Fibroblast of mammary gland (primary cell): ENCODE results near the gene CDIP1.

Experiments used
- DNase-seq: peaks from one replicate; pipeline ENCODE4 v3.0.0-alpha.2; 2010; ENCODE audit warnings: low read depth
- H3K4me3 ChIP-seq: 2 replicates; pipeline ENCODE4 v1.5.1; 2011; ENCODE audit warnings: low read depth, mild to moderate bottlenecking, low read length, moderate library complexity; ENCODE audit not compliant: control insufficient read depth
- TF ChIP-seq, protein P1 (sequence below): conservative IDR thresholded peaks from 2 replicates; pipeline ENCODE4 v1.5.1; 2011; ENCODE audit warnings: low read depth, low read length, inconsistent platforms; ENCODE audit not compliant: control insufficient read depth, insufficient read depth

The CDIP1 gene

DNA sequence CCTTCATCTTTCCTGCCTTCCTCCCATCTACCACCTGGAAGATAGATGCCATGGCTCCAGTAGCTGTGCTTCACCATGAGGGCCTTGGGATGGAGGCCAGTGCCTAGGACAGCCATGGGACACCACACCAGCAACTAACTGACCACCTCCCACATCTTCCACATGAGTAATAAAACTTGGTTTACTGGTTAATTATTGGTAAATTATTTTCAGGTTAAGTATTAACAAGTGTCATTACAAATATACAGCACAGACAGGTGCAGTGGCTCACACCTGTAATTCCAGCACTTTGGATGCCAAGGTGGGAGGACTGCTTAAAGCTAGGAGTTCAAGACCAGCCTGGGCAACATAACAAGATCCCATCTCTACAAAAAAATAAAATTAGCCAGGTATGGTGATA lies 14.0 kb downstream of the CDIP1 start:
- no peak for DNase-seq
- H3K4me3 ChIP-seq, result no peak overlapping the region
- TF ChIP-seq, protein P1, sequence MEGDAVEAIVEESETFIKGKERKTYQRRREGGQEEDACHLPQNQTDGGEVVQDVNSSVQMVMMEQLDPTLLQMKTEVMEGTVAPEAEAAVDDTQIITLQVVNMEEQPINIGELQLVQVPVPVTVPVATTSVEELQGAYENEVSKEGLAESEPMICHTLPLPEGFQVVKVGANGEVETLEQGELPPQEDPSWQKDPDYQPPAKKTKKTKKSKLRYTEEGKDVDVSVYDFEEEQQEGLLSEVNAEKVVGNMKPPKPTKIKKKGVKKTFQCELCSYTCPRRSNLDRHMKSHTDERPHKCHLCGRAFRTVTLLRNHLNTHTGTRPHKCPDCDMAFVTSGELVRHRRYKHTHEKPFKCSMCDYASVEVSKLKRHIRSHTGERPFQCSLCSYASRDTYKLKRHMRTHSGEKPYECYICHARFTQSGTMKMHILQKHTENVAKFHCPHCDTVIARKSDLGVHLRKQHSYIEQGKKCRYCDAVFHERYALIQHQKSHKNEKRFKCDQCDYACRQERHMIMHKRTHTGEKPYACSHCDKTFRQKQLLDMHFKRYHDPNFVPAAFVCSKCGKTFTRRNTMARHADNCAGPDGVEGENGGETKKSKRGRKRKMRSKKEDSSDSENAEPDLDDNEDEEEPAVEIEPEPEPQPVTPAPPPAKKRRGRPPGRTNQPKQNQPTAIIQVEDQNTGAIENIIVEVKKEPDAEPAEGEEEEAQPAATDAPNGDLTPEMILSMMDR, result no peak

DNA sequence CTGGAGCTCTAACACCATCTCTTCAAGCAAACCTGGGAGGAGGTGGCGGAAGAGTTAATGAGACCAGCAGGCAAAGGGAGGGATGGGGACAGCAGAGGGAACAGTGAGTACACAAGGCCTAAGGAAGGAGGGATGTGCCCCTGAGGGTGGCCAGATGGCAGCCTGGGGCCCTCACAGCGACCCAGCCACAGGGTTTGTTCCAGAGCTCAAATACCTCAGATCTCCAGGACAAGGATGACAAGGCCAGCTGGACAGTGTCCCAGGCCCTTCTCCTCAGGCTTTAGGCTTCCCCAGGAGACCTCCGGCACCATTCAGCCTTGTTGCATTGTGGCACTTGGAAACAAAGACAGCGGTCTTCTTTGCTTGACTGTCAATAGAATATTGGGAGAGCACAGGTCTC lies 14.9 kb downstream of the CDIP1 start:
- H3K4me3 ChIP-seq, result no peak overlapping the region
- TF ChIP-seq, protein P1, result no peak
- DNase-seq, result no peak

DNA sequence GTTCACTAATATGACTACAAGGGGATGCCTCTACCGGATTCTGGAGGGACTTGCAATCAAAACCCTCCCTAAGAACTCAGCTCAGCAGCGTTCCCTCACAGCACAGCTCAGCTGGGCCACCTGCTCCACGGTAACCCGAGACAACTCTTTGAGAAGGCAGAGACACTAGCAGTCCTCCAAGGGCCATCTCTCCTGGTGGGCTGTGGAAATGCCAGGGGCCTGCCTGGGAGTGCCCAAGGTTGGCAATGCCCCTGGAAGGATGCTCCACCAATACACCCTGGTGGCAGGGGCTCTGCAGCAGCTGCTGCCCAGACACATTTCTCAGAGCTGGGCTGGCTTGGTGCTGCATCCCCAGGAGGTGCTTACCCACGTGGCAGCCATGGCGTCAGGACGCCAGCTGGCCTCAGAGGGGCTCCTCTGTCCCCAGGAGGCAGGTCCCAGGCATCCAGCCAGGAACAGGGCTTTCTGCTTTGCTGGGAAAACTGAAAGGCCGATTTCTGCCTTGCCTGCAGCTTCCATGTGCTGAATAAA lies 16.5 kb downstream of the CDIP1 start:
- TF ChIP-seq, protein P1, result no peak
- H3K4me3 ChIP-seq, result no peak overlapping the region

DNA sequence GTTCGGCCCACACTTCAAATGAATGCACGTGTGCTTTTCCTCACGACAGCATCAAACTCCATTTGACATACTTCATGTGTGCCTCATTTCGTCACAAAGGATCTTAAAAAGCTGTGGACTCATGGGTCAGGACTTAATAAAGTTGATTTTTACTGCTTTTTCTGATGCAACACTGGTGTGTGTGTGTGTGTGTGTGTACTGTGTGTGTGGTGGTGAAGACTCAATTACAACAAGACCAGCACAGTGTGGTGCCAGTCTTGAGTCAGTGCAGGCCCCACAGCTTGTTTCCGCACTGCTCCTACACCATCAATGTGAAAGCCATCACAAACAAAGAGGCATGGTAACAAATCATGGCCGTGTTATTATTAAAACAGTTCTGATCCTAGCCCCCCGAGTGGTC lies 17.7 kb downstream of the CDIP1 start:
- DNase-seq, result no peak
- TF ChIP-seq, protein P1, result no peak
- no peak overlapping the region for H3K4me3 ChIP-seq

More for the DNA sequence above, 16.5 kb downstream of the CDIP1 start:
- no peak for DNase-seq

DNA sequence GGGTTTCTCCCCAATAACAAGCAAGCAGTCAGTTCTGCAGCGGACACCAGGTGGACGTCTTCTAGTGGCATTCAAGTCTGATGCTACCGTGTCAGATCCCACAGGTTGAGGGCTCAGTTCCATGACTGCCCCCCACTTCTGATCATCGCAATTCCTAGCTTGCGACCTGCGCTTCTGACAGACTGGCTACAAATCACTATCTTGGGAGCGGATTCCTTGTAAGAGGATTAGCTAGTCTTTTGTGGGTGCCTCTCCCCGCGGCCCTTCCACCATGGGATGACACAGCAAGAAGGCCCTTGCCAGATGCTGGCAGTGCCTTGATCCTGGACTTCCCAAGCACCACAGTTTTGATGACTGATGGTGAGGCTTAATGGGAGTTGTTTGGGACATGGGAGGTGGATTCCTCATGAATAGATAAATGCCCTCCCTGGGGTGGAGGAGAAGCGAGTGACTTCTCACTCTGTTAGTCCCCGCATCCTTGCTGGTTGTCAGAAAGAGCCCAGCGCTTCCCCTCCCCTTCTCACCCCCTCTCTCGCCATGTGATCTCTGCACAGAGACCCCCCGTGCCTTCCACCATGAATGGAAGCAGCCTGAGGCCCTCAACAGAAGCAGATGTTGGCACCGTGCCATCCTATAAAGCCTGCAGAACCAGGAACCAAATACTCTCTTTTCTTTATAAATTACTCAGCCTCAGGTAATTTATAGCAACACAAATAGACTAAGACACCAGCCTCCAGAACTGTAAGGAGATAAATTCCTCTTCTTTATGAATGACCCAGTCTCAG lies 19.1 kb downstream of the CDIP1 start:
- TF ChIP-seq, protein P1, result no peak
- H3K4me3 ChIP-seq, result no peak overlapping the region
- DNase-seq, result no peak

DNA sequence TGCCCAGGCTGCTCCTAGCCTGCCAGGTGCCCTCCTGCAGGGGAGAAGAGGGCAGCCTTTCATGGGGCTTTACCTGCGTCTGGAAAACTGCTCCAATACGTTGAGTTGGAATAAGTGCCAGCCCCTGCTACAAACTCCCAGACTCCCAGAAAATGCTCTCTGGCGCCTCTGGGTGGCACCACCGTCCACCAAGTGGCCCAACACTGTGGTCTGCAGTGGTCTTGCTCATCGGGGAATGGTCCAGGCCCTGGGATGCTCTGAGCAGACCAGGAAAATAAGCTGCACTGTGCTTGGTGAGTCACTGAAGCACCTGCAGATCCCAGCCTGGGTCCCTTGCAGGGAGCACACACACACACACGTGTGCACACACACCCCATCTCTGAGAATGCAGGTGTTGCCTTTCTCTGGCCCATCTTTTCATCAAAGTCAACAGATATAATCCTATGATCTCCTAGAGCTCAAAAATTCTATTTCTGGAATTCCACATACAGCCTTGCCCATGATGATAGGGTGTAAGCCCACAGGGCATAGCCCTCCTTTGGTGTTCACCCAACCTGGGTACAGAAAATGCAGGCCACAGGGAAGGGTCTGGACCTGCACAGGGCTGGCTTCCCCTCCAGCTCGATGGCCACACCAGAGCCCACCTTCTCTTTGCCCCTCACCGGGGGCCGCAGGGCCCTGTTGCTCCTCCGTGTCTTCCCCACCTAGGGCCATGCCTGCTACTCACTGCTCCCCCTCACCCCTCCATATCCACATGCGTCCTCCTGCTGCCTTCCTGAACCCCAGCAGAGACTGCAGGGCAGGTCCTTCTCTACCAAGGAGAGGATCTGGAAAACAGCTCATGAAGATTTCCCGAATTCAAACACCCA lies 20.5 kb downstream of the CDIP1 start:
- TF ChIP-seq, protein P1, result peak; percentile 49
- peak; percentile 38 for DNase-seq
- H3K4me3 ChIP-seq, result no peak overlapping the region
